PFSK-1 (cell line): ENCODE measurements around the gene KCNJ15.

ENCODE experiments used
- POLR2AphosphoS5 ChIP-seq: IDR thresholded peaks from 2 replicates; pipeline ENCODE4 v1.6.1; 2012; ENCODE audit warnings: low read depth, mild to moderate bottlenecking, control low read depth, low read length, moderate library complexity
- SIN3A ChIP-seq: IDR thresholded peaks from 2 replicates; pipeline ENCODE4 v1.6.1; 2012; ENCODE audit warnings: mild to moderate bottlenecking, low read length, moderate library complexity, borderline replicate concordance; ENCODE audit not compliant: insufficient read depth
- TAF1 ChIP-seq: IDR thresholded peaks from 2 replicates; pipeline ENCODE4 v1.6.1; 2012; ENCODE audit warnings: low read length, control low read depth, borderline replicate concordance; ENCODE audit not compliant: insufficient read depth
- TF ChIP-seq, protein P1 (sequence below), 2 experiments: IDR thresholded peaks; 2 replicates each; pipeline versions ENCODE4 v1.6.1 to v1.8.0; 2011 to 2012; ENCODE audit warnings: low read depth in 2 of 2, low read length in 2 of 2, control low read depth in 1 of 2, inconsistent platforms in 1 of 2, mild to moderate bottlenecking in 1 of 2, moderate library complexity in 1 of 2; ENCODE audit not compliant: insufficient read depth in 1 of 2

DNA sequence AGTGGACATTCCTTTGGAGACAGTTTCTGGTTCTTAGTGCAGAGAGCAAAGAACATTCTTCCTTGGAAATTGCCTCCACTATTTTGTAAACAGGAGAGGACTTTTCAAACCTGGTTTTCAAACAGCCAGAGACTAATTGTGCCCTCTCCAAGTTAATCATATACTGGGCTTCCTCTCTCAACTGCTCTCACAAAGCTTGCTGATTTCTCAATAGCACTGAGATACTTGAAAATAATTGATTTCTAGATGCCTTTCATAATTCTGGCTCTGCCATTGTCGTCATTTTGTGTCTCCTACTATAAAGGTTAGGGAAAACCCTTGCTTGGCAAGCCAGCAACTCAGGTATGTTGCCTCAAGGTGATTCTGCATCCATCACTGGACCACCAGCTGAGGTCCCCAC is 56.0 kb downstream of the KCNJ15 start:
- TF ChIP-seq, protein P1, sequence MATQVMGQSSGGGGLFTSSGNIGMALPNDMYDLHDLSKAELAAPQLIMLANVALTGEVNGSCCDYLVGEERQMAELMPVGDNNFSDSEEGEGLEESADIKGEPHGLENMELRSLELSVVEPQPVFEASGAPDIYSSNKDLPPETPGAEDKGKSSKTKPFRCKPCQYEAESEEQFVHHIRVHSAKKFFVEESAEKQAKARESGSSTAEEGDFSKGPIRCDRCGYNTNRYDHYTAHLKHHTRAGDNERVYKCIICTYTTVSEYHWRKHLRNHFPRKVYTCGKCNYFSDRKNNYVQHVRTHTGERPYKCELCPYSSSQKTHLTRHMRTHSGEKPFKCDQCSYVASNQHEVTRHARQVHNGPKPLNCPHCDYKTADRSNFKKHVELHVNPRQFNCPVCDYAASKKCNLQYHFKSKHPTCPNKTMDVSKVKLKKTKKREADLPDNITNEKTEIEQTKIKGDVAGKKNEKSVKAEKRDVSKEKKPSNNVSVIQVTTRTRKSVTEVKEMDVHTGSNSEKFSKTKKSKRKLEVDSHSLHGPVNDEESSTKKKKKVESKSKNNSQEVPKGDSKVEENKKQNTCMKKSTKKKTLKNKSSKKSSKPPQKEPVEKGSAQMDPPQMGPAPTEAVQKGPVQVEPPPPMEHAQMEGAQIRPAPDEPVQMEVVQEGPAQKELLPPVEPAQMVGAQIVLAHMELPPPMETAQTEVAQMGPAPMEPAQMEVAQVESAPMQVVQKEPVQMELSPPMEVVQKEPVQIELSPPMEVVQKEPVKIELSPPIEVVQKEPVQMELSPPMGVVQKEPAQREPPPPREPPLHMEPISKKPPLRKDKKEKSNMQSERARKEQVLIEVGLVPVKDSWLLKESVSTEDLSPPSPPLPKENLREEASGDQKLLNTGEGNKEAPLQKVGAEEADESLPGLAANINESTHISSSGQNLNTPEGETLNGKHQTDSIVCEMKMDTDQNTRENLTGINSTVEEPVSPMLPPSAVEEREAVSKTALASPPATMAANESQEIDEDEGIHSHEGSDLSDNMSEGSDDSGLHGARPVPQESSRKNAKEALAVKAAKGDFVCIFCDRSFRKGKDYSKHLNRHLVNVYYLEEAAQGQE (IDR thresholded peaks at IDR 0.05; ENCODE audit: insufficient read depth in 1 of 2, low read depth in 2 of 2, low read length in 2 of 2) = no peak
- TF ChIP-seq SIN3A (no peak), TAF1 (no peak), POLR2AphosphoS5 (no peak)
